HuH-7.5 (cell line): ENCODE results near the gene ABRAXAS1.
"Not testable (repeated sequence)": the region's sequence is repeated elsewhere in the genome, so short reads cannot be mapped to it uniquely, and the experiment has no call there.

ENCODE experiments used
- DNase-seq: peaks from one replicate; pipeline ENCODE4 v3.0.0; 2011; ENCODE audit warnings: low spot score

The ABRAXAS1 gene

GRCh38 chr4:83484500-83485461 is at the start of gene ABRAXAS1:
Gene ABRAXAS1 (minus strand): TSS chr4:83485100. CDS start chr4:83485072, 28 bp downstream.
- DNase-seq = peak; percentile 77

DNA sequence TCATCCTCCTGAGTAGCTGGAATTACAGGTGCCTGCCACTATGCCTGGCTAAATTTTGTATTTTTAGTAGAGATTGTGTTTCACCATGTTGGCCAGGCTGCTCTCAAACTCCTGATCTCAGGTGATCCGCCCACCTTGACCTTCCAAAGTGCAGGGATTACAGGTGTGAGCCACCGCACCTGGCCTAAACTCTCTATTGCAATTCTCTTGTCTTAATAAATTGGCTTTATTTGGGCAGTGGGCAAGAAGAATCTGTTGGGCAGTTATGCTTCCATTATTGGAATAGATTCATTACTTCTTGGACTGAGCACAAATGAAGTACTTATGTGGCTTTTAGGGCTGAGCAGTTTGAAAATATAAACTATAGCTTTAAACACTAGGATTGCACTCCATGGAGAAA is 42.8 kb upstream of the ABRAXAS1 start:
- no peak for DNase-seq

DNA sequence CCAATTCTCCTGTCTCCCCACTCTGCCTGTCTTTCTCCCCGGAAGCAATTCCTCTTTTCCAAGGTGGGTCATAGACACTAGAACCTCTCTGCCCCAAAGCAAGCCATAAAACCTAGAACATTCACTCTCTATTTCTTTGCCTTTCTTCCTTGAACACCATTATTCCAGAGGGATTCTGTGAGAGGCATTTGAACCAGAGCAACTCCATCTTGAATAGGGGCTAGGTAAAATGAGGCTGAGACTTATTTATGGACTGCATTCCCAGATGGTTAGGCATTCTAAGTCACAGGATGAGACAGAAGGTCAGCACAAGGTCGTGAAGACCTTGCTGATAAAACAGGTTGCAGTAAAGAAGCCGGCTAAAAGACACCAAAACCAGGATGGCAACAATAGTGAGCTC is 37.3 kb upstream of the ABRAXAS1 start:
- no peak for DNase-seq

GRCh38 chr4:83516042-83516772 is 31.3 kb upstream of the ABRAXAS1 start:
- no peak for DNase-seq

- no peak for DNase-seq
Observed at GRCh38 chr4:83510442-83510841, 25.5 kb upstream of the ABRAXAS1 start.

DNA sequence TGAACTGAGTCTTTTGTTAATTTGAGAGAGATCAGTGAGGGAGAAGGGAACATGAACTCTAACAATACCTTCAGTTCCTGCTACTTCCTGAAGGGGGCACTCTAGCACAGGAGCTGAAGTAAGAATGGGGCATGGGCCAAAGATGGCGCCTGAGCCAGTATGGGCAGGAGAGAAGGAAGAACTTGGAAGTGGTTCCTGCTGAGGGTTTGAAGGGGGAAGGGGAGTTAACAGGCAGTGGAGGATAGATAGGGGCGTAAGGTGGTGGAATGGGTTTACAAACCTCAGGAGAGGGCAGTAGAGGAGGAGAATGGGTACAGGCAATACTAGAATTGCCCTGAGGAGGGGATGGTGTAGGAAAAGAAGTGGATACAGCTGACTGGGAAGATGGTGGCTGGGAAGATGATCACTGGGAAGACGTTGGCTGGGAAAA is 24.3 kb upstream of the ABRAXAS1 start:
- not testable (repeated sequence) for DNase-seq

GRCh38 chr4:83504996-83505395 is 20.1 kb upstream of the ABRAXAS1 start:
- no peak for DNase-seq

DNA sequence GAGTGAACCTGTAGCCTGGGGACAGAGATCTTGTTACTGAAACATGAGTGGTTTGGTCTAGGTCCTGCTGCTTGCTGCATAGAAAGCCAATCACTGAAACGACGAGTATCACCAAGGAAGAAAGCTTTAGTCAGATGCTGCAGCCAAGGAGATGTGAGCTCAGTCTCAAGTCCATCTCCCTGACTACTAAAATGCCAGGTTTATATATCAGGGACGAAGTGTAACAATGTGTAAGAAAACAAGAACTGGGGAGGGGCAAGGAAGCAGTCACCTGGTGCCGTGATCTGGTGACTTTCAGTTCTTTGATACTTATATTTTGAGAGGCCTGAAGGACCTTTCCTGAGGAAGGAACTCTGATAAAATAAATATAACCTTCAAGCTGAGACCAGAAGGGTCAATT is 19.6 kb upstream of the ABRAXAS1 start:
- DNase-seq = no peak

DNA sequence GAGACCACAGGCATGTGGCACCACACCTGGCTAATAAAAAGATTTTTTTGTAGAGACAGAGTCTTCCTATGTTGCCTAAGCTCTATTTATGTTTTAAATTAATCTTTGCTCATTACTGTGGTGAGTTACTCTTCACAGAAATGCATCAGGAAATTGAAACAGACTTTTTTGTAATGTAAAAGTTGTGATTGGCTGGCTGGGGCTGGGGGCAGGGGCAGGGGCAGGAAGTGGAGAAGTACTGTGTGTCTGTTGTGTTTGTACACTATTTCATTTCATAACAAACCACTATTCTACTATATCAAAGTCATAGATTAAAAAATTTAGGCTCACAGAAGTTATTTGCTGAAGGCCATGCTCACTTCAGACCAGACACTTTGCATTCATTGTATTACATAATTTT is 19.1 kb upstream of the ABRAXAS1 start:
- no peak for DNase-seq

DNA sequence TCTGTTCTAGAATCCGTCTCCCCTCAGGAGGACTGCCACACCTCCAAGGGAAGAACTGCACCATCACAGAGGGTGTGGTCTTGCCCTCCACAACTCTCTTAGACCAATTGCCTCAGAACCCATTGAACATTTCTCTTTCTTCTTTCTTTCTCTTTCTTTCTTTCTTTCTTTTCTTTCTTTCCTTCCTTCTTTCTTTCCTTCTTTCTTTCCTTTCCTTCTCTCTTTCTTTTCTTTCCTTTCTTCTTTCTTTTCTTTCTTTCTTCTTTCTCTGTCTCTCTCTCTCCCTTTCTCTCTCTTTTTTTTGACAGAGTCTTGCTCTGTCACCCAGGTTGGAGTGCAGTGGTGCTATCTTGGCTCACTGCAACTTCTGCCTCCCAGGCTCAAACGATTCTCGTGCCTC is 16.8 kb upstream of the ABRAXAS1 start:
- not testable (repeated sequence) for DNase-seq

GRCh38 chr4:83498187-83498586 is 13.3 kb upstream of the ABRAXAS1 start:
- no peak for DNase-seq

DNA sequence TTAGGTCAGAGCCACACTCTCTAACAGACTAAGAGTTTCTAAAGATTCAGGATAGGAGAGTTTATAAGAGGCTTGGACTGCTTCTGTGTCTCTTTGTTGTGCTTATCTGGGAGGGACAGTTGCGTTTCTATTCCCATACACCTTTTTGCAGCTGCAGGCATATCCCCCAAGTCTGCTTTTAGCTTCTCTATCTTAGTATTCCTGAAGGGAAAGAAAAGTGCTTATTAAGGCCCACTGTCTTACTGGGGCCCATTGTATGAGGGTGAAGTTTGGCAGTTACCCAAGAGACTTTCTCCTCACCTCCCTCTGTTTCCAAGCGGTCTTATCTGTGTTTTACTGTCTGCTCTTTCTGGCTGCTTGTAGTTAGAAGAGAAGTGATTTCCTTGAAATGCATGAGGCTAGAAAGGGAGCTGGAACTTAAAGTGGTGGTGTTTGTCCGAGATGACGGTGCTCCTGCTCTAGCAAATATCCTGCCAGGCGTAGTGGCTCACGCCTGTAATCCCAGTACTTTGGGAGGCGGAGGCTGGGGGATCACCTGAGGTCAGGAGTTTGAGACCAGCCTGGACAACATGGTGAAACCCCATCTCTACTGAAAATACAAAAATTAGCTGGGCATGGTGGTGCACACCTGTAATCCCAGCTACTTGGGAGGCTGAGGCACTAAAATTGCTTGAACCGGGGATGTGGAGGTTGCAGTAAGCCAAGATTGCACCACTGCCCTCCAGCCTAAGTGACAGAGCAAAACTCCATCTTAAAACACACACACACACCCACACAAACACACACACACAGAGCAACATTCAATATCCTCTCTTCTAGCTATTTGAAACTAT is 11.4 kb upstream of the ABRAXAS1 start:
- not testable (repeated sequence) for DNase-seq

GRCh38 chr4:83490876-83491450 is 6.1 kb upstream of the ABRAXAS1 start:
- DNase-seq = peak; percentile 39

DNA sequence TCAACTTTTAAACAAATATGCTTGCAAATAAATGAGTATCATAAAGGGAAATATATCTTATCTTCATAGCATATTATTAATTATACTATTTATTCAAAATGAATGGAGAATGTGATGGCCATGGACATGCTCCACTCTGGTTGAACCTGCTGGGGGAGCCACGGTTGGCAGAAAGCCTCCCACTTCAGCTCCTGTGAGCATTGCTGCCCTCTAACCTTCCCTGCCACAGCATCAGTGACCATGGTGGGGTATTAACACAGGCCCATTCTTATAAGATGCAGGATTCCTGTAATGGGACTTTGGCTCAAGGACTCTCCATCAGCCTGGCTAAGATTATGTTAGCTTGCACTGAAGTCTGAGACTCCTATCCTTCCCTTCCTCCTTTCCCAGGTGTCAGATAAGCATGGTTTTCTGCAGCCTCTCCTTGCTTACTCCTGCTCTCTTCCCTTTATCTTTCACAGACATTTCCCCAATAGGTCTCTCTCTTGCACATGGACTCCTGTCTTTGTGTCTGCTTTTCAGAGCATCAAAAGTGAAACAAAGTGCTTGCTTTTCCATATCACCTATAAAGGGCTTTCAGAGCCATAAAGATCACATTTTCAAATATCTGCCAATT is 4.9 kb upstream of the ABRAXAS1 start:
- DNase-seq = no peak

GRCh38 chr4:83486457-83487129 is 1.7 kb upstream of the ABRAXAS1 start:
- DNase-seq = no peak

GRCh38 chr4:83473966-83474365 is 10.9 kb downstream of the ABRAXAS1 start:
- no peak for DNase-seq

GRCh38 chr4:83473423-83473822 is 11.5 kb downstream of the ABRAXAS1 start:
- no peak for DNase-seq

DNA sequence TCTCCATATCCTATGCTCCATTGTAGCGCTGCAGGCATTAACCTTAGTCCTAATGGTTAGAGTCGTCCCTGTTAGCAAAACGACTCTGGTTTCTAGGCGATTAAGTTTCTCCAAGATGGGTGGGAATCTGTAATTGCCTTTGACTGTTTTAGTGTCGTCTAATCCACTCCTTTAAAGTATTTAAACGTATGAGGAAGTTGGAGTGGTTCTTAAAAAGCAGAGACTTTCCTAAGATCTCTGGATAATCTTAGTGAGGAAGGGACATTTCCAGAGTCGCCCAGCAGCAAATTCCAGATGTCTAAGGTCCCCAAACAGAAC is 28.8 kb downstream of the ABRAXAS1 start:
- DNase-seq = no peak

GRCh38 chr4:83455281-83456183 is 29.4 kb downstream of the ABRAXAS1 start, which contains the start of the genes HELQ and MRPS18C:
Gene HELQ (minus strand): TSS chr4:83455823. CDS start chr4:83455693, 130 bp downstream.
Gene MRPS18C (plus strand): TSS chr4:83456058. CDS start chr4:83456078, 20 bp downstream.
- DNase-seq = peak; percentile 80

- DNase-seq = no peak
Observed at GRCh38 chr4:83454686-83455085, 30.2 kb downstream of the ABRAXAS1 start.
